ENCODE data around the gene TACC2. TPM values are rescaled to one million over a fixed set of nuclear protein-coding genes. Genes with fewer than 3 reads are reported as not detected.

TACC2 gene
- total and polyA plus RNA-seq, 9 of the 15 experiments (the other 6 are each of a cell fraction or from before 2014, with no cell fraction given): under 0.01 to 0.35 (median 0.03) TPM; not detected in 6

- TF ChIP-seq, protein P1, sequence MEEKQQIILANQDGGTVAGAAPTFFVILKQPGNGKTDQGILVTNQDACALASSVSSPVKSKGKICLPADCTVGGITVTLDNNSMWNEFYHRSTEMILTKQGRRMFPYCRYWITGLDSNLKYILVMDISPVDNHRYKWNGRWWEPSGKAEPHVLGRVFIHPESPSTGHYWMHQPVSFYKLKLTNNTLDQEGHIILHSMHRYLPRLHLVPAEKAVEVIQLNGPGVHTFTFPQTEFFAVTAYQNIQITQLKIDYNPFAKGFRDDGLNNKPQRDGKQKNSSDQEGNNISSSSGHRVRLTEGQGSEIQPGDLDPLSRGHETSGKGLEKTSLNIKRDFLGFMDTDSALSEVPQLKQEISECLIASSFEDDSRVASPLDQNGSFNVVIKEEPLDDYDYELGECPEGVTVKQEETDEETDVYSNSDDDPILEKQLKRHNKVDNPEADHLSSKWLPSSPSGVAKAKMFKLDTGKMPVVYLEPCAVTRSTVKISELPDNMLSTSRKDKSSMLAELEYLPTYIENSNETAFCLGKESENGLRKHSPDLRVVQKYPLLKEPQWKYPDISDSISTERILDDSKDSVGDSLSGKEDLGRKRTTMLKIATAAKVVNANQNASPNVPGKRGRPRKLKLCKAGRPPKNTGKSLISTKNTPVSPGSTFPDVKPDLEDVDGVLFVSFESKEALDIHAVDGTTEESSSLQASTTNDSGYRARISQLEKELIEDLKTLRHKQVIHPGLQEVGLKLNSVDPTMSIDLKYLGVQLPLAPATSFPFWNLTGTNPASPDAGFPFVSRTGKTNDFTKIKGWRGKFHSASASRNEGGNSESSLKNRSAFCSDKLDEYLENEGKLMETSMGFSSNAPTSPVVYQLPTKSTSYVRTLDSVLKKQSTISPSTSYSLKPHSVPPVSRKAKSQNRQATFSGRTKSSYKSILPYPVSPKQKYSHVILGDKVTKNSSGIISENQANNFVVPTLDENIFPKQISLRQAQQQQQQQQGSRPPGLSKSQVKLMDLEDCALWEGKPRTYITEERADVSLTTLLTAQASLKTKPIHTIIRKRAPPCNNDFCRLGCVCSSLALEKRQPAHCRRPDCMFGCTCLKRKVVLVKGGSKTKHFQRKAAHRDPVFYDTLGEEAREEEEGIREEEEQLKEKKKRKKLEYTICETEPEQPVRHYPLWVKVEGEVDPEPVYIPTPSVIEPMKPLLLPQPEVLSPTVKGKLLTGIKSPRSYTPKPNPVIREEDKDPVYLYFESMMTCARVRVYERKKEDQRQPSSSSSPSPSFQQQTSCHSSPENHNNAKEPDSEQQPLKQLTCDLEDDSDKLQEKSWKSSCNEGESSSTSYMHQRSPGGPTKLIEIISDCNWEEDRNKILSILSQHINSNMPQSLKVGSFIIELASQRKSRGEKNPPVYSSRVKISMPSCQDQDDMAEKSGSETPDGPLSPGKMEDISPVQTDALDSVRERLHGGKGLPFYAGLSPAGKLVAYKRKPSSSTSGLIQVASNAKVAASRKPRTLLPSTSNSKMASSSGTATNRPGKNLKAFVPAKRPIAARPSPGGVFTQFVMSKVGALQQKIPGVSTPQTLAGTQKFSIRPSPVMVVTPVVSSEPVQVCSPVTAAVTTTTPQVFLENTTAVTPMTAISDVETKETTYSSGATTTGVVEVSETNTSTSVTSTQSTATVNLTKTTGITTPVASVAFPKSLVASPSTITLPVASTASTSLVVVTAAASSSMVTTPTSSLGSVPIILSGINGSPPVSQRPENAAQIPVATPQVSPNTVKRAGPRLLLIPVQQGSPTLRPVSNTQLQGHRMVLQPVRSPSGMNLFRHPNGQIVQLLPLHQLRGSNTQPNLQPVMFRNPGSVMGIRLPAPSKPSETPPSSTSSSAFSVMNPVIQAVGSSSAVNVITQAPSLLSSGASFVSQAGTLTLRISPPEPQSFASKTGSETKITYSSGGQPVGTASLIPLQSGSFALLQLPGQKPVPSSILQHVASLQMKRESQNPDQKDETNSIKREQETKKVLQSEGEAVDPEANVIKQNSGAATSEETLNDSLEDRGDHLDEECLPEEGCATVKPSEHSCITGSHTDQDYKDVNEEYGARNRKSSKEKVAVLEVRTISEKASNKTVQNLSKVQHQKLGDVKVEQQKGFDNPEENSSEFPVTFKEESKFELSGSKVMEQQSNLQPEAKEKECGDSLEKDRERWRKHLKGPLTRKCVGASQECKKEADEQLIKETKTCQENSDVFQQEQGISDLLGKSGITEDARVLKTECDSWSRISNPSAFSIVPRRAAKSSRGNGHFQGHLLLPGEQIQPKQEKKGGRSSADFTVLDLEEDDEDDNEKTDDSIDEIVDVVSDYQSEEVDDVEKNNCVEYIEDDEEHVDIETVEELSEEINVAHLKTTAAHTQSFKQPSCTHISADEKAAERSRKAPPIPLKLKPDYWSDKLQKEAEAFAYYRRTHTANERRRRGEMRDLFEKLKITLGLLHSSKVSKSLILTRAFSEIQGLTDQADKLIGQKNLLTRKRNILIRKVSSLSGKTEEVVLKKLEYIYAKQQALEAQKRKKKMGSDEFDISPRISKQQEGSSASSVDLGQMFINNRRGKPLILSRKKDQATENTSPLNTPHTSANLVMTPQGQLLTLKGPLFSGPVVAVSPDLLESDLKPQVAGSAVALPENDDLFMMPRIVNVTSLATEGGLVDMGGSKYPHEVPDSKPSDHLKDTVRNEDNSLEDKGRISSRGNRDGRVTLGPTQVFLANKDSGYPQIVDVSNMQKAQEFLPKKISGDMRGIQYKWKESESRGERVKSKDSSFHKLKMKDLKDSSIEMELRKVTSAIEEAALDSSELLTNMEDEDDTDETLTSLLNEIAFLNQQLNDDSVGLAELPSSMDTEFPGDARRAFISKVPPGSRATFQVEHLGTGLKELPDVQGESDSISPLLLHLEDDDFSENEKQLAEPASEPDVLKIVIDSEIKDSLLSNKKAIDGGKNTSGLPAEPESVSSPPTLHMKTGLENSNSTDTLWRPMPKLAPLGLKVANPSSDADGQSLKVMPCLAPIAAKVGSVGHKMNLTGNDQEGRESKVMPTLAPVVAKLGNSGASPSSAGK (IDR thresholded peaks at IDR 0.05): no peak
- no peak for TF ChIP-seq ELF1 (tag; IDR thresholded peaks at IDR 0.05)
Measured at GRCh38 chr10:122007415-122007814, 18.5 kb downstream of the TACC2 start (continued).
